HCEC 1CT (cell line): ENCODE measurements around the gene HMCN2.

Source experiments
- DNase-seq: peaks from one replicate; pipeline ENCODE4 v3.0.0-alpha.2; 2017

Gene HMCN2

GRCh38 chr9:130290291-130291181 lies 25.0 kb downstream of the HMCN2 start:
- DNase-seq: no peak

GRCh38 chr9:130291474-130291873 lies 25.9 kb downstream of the HMCN2 start:
- no peak for DNase-seq

DNA sequence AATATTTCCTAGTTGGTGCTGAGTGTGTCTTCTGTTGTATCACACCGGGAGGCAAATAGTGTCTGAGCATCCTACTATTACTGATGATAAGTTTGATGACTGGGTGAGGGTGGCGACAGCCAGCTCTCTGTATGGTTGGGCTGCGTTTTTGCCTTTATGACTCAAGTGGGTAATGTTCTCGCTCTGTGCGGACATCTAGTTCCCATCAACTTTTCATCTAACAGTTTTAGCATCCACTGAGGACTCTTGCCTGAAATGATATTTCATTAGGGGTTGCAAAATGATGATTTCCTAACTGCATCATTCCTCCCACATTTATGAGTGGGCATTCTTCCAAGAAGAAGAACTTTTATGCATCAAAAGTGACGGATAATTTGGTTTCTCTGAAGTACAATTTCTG lies 26.5 kb downstream of the HMCN2 start:
- DNase-seq: no peak

DNA sequence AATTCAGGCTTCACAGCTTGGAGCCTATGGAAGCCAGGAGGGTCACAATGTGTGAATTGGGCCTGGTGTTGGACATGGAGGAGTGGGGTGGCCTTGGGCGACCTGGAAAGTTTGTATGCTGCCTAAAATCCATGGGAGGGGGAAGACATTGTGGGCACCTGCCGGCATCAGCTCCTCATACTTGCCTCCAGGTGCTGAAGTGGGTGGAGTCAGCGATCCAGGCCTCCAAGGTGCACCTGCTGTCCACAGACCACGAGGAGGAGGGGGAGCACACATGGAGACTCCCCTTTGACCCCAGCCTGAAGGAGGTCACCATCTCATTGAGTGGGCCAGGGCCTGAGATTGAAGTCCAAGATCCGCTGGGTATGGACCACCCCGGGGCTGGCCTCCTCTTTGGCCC lies 29.1 kb downstream of the HMCN2 start:
- DNase-seq: no peak

- no peak for DNase-seq
Measured at GRCh38 chr9:130295431-130295830, 29.9 kb downstream of the HMCN2 start.

- no peak for DNase-seq
Measured at GRCh38 chr9:130295945-130296782, 30.6 kb downstream of the HMCN2 start.

DNA sequence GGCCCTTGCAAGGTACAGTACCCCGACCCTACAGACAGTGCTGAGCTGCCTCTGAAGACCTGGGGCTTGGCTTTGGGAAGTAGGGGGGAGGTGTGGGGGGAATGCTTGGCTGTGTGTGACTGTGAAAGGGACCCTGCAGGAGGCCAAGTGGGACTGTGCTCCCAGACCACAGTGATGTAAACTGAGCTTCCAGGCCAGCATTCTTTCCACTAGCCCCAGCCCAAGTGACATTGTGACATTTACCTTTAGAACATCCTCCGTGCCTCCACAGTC lies 31.2 kb downstream of the HMCN2 start:
- DNase-seq: no peak

DNA sequence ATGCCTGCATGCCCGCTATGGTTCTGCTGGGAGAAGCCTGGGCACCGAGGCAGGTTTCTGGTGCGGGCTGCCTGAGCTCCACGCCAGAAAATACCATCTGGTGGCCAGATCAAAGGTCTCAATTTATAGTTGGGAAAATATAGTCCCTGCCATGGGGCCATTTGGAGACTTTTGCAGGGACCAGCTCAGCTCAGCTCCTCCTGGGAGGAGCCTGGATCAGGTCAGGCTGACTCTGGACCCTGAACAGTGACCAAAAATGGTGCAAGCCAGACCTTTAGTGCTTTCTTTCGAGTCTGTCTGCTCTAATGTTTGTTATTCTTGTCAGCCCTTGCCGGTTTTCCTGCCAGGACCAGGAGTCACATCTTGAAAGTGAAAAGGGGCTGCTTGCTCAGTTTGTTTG lies 31.8 kb downstream of the HMCN2 start:
- DNase-seq: no peak

DNA sequence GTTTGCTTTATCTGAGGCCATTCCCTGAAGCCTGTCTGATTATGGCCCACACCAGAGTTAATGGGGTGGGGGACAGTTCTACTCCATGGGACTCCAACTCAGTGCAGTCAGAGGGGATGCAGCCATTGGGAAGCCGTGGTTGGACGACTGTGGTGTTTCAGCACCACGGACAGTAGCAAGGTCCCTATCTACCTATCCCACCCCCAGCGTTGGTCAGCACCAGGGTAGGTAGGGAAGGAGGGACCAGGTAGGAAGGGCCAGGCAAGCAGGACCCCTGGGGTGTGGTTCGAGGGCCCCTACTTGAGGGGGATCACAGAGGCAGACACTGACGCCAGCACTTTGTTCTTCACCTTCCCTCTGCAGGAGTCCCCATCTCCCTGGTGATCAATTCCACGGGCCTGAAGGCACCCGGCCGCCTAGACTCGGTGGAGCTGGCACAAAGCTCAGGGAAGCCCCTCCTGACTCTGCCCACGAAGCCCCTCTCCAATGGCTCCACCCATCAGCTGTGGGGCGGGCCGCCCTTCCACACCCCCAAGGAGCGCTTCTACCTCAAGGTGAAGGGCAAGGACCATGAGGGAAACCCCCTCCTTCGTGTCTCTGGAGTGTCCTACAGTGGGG lies 33.2 kb downstream of the HMCN2 start:
- no peak for DNase-seq

DNA sequence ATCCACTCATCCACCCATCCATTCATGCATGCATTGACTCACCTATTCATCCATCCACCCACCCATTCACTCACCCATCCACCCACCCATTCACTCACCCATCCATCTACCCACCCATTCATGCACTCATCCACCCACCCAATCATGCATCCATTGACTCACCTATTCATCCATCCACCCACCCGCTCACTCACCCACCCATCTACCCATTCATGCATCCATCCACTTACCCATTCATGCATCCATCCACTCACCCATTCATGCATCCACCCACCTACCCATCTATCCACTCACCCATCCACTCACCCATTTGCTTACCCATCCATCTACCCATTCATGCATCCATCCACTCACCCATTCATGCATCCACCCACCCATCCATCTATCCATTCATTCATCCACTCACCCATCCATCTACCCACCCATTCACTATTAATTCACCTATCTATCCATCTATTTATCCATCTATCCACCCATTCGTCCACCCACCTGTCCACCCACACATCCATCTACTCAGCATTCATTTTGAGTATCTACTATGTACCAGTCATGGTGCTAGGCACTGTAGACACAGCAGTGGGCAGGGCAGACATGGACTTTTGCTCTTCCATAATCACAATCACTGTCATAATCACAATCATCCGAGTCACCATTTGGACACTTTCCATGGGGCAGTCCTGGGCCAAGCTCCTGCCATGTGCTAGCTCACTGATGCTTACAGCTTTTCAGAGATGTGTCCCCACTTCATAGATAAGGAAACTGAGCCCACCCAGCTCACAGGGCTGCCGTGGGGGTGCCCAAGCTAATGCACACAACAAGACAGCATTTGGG lies 34.4 kb downstream of the HMCN2 start:
- no peak for DNase-seq

GRCh38 chr9:130300739-130301138 lies 35.2 kb downstream of the HMCN2 start:
- no peak for DNase-seq

- peak; percentile 46 for DNase-seq
Measured at GRCh38 chr9:130301483-130302286, 36.1 kb downstream of the HMCN2 start.

DNA sequence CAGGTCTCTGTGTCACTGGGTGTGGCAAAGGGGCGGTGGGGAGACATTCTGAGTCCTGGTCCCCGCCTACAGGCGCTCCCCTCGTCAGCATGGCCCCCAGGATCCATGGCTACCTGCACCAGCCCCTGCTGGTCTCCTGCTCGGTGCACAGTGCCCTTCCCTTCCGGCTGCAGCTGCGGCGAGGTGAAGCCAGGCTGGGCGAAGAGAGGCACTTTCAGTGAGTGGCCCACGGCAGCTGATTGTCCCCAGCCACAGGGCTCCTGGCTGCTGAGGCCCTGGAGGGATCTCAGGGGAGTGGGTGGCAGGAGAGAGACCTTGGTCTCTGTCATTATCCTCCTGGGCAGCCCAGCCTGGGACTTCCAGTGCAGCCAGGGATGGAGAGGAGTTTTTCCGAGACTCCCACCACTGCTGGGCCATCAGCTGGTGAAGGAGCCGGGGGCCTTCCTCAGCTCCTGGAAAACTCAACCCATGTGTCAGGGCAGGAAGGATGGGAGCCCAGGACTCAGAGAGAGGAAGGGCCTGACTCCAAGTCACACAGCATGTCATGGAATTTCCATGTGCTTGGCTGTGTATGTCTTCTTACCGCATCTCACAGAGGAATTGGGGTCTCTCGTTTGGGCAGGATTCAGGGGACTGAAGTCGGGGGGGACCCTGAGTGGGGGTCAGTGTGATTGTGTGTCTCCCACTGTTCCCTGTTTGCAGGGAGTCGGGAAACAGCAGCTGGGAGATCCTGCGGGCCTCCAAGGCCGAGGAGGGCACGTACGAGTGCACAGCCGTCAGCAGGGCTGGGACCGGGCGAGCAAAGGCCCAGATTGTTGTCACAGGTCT lies 37.4 kb downstream of the HMCN2 start:
- DNase-seq: no peak

- DNase-seq: no peak
Measured at GRCh38 chr9:130303613-130304055, 38.1 kb downstream of the HMCN2 start.

GRCh38 chr9:130304116-130304515 lies 38.6 kb downstream of the HMCN2 start:
- DNase-seq: no peak

GRCh38 chr9:130304643-130305042 lies 39.1 kb downstream of the HMCN2 start:
- DNase-seq: no peak

DNA sequence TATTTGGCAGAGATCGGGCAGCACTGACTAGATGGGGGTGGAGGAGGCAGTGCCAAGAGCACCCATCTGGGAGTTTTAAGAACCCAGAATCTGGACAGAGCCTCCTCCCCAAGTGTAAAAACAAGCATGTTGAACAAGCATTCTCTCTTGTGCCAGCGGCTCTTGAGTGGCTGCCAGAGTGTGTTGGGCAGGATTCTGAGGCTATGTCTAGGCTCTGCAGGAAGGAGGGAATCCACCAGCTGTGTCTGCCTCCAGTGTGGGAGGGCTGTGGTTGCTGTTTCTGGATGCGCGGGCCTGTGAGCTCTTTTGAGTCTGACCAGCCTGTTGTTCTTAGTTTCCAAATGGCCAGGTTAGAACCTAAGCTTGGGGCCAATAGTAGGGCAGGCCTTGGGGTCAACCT lies 39.8 kb downstream of the HMCN2 start:
- no peak for DNase-seq

DNA sequence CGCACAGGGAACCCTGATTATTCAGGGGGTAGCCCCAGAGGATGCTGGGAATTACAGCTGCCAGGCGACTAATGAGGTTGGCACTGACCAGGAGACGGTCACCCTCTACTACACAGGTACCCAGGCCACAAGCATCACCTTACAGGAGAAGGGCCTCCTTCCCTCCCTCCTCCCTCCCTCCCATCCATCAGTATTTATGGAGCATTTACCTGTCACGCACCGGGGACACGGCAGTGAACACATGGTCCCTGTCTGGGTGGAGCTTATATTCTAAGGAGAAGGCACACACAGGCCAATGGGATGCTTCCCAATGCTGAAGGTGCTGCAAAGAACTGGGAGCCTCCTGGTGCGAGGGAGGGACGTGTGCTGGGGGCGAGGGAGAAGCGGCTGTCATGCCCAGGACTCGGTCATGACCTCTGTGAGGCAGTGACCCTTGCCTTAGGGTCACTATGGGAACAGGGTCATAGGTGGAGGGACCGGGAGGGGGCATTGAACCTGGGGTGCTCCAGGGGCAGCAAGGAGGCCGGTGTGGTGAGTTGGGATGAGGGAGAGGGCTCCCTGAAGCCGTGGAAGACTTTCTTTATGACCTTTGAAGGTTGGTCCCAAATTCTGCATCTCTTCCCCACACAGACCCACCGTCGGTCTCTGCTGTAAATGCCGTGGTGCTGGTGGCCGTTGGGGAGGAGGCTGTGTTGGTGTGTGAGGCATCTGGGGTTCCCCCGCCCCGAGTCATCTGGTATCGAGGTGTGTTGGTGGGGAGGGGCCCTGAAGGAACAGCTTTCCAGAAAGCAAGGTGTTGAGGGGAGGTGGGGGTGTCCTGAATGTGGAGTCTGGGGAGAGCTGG lies 41.5 kb downstream of the HMCN2 start:
- DNase-seq: no peak

- no peak for DNase-seq
Measured at GRCh38 chr9:130307667-130307943, 42.0 kb downstream of the HMCN2 start.

- no peak for DNase-seq
Measured at GRCh38 chr9:130308081-130308571, 42.6 kb downstream of the HMCN2 start.
